Urothelium cell line (cell line): ENCODE measurements around the gene MKKS.

Source experiments
- DNase-seq: peaks from one replicate; pipeline ENCODE4 v3.0.0; 2011; ENCODE audit warnings: low spot score, mixed read lengths
- FAIRE-seq: peaks from 2 replicates; lab custom pipeline; 2011; peaks lifted over from hg19 to GRCh38; lab: Jason Lieb, UNC

Gene MKKS

DNA sequence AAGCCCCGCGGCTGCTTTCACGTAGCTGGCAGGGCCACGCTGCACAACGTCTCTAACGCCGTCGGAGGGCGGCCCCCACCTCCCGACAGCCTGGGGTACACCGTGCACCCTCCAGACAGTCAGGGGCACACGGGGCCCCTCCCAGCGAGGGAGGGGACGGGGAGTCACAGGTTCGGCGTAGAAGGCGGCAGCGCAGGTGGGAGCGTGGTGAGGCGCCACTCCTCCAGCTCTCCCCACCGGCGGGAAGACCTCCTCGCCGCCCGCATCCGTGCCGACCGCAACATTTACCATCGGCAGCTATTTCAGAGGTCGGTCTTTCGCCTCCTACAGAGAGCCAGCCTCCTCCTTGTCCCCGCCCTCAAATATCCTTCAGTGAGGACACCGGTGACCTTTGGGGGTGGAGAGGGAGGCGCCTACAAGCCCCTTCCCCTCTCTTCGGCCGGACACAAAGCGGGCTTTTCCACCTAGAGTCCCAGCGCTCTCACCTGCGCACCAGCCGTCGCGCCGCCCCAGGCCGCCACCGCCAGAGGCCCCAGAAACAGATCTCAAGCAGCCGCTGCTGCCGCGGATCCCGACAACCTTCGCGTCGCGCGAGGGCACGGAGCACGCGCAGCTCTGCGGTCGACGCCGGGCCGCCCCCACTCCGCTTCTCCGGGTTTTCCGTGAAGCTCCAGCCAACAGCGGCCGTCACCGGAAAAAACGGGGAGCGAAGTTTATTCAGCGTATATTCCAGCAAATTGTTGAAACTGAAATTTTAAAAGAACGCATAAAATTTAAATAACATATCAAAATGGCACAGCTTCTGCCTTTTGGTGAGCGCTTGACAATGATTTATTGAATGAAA lies at the start of gene MKKS:
MKKS (minus strand) TSS at position 600 of the 844 bp plus-strand sequence. CDS start 20,708 bp downstream, outside the sequence.
- peak; percentile 42 for FAIRE-seq
- DNase-seq: peak; percentile 88

DNA sequence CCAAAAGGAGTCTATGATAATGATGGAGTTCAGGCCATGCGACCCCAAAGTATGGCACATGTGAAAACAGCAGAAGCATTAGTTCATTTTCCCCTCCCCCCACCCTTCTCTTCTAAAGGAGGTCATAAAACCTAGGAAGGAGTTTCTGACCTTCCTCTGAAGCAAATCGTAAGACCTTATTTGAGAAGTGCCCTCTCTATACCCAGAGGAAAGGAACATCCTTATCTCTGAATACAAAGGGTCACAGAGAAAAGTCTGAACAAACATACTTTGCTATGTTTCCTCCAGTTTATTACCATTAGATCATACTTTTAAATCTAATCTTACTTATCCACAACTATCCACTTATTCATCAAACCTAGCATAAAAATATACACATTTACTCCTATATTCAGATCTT lies 49.7 kb upstream of the MKKS start:
- DNase-seq (no peak), FAIRE-seq (no peak)

DNA sequence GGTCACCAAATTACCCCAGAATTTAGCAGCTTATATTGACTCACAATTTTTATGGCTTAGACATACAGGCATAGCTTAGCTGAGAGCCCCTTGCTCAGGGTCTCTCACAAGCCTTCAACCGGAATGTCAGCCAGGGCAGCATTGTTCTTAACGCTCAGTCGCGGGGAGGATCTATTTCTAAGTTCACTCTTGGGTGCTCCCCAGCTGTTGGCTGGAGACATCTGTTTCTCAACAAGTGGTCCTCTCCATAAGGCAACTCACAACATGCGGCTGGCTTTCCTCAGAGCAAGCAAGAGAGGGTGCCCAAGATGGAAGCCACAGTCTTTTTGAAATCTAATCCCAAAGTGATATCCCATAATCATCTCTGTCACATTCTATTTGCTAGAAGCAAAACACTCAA lies 47.7 kb upstream of the MKKS start:
- DNase-seq (no peak), FAIRE-seq (no peak)

DNA sequence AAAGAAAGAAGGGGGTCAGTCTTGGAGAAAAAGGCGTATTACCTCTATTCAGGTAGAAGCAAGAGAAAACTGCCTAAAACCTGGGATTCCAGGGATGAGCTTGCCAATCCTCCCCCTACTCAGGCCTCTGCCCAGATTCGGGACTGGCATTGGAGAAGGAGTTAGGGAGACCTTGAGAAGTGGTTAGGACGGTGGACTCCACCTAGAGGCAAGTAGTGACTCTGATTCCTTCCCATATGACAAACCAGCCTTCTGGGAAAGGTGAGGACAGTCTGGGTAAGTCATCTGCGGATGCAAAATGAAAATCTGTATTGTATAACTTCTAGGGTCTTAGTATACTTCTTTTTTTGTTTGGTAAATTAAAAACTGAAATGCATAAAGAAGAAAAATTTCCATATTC lies 44.9 kb upstream of the MKKS start:
- DNase-seq: no peak
- no peak for FAIRE-seq

DNA sequence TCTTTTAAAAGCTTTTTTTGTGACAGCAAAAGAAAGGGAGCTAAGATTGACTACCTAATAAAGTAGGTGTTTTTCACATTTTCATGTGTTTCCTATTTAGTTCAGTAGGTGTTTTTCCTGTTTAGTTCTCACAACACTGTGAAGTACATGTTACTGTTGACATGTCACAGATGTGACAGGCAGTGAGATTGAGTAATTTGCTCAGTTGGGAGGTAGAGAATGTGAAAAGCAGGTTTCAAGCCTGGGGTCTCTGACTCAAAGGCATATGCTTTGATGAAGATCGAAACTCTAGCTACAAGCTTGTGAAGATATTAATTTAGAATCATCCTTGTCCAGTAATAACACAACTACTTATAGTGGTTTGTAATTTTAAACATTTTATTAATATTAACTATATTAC lies 44.2 kb upstream of the MKKS start:
- DNase-seq: no peak
- FAIRE-seq: no peak

DNA sequence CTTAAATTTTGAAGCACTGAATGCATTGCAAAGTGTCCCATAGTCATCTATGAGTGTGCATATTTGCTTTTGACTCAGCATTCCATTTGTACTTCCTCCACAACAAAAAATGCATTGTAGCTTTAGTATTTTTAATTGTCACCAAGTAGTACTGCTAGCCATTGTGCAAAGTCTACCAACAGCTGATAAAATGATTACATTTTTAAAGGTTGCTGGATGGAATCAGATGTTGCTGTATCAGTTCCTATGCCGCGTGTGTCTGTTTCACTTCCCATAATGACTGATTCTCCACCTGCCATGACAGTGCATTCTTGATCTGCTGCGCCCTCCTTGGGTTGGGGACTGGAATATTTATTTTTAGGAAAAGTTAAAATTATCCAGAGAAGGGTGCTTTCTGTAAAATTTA lies 42.3 kb upstream of the MKKS start:
- FAIRE-seq (no peak), DNase-seq (no peak)

DNA sequence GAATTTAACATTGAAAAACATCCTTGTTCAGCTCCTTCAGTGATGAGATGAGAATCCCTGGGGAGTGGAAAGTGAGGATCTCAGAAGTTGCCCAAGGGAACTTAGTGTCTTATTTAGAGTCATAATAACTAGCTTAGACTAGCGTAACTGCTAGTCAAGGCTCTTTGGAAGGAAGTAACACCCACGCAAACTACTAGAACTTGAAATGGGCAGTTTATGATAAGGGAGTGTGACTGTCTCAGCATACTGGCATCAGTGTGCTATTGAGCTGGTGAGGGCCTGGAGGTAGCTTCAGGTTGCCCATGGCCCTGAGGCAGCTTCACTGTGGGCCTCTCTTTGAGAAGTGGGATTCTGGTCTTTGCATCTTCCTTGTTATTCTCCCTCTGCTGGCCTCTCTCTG lies 41.2 kb upstream of the MKKS start:
- DNase-seq (no peak), FAIRE-seq (no peak)

DNA sequence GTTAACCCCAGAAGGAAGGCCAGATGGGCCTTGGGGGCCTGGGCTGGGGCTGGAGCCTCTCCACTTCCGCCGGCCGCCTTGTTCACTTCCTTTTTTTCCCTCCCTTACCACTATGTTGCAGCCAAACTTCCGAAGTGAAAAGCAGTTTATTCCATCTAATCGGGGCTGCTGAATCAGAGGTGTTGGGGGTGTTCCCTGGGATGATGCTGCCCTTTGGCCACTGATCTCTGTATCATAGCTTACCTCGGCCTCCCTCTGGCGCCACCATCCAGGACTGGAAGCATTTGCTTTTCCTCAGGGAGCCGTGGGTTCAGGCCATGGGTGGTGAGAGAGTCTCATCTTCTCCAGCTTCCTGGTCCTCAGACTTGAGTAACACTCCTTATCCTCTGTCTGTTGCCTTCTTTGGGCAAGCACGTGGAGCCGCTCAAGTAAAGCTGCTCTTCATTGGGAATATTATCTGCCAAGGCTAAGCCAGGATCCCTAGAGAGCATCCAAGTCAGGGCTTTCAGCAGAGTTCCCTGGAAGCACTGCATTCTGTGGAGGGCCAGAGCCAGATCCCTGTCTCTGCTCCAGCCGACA lies 40.7 kb upstream of the MKKS start:
- DNase-seq (no peak), FAIRE-seq (no peak)

DNA sequence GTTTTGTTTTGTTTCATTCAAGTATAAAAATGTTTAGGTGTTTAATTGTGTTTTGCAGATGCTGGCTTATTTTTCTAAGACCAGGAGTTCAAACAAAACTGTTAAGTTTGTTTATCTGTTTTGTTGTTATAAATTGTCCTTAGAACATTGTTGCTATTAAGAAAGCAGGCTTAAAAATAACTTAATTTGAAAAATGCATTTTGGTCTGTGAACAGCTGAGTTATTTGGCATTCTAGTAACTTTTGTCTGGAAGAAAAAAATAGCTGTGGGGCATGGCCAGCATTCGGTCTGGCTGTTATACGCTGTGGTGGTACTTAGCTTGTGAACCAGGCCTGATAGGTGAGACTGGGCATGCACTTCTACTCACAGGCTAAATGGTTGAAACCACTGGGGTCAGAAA lies 38.8 kb upstream of the MKKS start:
- FAIRE-seq (no peak), DNase-seq (no peak)

DNA sequence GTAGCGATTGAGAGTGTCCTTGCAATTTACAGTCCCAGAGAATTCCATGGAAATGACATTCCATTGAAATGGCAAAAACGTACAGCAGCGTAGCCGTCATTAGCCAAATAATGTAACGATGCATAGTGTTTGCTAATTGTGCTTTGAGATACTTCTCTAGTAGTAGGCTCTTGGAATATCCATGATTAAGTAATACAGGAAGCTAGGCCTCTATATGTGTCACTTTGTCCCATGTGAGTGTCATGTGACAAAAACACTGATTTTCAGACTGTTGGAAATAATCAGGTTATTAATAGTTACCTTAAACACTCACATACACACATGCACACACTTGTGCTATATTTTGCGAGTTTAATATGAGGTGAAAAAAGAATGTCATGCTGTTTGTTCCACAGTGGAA lies 36.3 kb upstream of the MKKS start:
- FAIRE-seq (no peak), DNase-seq (no peak)

DNA sequence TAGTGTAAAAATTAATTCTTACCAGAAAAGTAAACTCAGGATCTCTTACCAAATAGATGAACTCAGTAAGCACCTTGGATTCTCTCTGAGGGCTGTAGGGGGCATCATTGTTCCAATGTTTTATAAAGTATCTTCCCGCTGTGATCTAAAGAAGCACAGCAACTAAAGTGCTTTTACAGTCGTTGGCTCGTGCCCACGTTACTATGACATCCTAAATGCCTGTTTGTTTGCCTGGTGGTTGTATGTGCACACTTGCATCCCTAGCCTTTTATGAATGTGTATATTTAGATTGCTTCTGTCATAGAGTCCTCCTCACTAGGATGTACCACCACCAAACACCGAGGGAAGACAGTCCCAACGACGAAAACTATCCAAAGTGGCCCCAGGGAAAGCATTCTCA lies 35.6 kb upstream of the MKKS start:
- FAIRE-seq (no peak), DNase-seq (peak; percentile 25)

DNA sequence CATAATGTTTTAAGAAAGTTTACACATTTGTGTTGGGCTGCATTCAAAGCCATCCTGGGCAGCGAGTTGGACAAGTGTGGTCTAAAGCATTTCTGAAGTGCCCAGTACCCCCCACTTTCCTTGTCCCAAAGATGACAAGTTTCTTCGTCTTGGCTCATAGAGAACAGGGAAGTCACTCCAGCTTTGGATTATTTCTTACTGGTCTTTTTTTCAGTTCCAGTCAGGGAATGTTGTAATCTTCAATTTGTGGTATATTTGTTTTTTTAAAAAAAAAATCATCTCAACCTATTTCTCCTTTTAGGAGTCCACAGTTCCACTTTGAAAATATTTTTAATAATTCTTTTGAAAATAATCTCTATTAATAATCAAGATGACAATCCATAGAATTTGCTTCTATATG lies 35.0 kb upstream of the MKKS start:
- FAIRE-seq: no peak
- DNase-seq: no peak

DNA sequence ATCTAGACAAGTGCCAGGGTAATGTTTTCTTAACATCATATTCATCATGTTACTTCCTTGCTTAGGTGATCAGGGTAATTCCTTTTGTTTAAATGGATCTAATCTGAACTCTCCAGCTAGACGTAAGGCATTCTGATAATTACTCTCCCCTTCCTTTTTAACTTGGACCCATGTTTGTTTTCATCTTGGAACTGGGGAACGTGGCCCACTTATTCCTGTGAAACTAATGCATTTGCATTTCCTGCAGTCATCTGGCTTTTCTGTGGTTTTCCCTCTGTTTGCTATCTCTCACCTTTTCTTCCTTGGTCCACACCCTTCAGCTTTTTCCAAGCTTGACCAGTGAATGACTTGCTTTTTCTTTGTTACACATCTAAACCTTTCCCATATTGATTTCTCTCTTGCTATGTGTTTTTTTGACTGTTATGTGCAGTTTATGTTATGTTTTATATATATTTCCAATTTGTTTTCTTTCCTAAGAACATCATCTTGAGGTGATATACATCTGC lies 34.4 kb upstream of the MKKS start:
- FAIRE-seq (no peak), DNase-seq (no peak)

DNA sequence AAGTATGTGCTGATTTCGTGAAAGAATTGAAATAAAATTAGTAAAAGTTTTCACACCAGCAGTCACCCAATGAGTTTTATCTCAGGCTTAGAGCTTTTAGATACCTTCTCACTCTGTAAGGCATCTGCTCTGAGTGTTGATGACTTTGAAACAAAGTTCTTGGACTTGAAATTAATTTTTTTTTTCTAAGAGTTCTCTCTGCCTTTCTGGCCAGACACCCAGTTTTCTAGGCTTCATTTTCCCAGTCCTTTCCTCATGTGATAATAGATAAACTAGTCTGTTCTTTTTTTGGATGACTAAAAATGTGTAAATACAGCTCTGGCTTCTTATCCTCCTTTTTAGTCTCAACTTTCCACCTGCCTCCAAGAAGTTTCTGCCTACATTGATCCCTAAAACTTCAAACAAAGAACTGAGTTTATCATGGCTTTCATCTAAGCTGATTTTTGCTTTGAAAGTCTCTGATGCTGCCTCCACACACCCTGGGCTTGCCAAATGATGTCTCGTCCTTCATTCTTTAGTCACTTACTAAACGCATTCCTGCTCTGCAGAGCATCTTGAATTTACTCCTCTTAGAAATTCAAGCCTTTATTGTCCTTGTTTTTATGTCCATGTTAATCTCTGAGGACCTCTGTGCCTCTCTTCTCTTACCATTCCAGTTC lies 33.8 kb upstream of the MKKS start:
- no peak for DNase-seq
- no peak for FAIRE-seq

DNA sequence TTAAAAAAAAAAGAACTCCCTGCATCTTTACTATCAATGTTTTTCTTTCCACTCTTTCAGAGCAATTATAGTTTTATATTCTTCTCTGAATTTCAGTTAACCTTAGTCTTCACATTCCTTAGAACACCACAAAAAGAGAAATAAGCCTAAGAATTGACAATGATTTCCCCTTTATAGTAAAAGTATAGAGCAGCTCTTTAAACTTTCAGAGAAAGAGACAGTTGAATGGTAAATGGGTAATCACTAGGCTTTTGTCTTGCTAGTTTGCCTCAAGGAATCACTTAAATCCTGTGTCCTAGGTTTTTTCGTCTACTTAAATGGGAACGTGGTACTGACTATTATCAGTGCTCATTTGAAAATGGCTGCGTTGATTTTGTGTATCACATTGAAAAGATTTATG lies 32.8 kb upstream of the MKKS start:
- DNase-seq (no peak), FAIRE-seq (no peak)

DNA sequence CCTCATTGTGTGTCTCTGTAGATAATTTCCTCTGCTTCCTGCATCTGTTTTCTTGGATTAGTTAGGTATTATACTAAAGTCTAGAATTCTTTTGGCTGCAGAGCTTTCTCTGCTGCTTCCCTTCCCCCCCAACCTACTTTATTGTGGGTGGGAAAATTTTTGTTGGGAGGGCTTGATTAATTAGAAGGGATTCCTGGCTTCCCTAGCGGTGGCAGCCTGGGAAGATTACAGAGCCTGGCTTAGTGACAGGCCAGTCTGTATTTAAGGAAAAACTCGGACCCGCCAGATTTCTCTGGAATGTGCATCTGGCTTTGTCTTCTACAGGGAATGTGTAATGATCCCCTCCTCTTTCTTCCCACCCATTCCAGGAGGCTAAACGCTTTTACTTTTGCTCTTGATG lies 32.3 kb upstream of the MKKS start:
- FAIRE-seq: no peak
- DNase-seq: no peak

DNA sequence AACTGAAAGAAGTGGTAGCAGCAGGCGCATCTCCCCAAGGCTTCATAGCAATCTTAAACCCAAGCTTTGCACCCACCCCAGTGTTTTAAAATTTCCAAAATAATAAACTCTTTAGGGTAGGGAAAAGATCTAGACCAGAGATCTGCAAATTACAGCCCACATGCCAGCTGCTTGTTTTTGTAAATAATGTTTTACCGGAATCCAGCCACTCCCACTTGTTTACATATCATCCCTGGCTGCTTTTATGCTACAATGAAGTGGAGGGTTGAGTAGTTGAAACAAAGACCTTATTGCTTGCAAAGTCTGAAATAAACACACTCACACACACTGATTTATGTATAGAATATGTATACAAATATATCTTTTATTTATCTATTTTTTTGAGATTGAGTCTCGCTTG lies 31.1 kb upstream of the MKKS start:
- FAIRE-seq: no peak

DNA sequence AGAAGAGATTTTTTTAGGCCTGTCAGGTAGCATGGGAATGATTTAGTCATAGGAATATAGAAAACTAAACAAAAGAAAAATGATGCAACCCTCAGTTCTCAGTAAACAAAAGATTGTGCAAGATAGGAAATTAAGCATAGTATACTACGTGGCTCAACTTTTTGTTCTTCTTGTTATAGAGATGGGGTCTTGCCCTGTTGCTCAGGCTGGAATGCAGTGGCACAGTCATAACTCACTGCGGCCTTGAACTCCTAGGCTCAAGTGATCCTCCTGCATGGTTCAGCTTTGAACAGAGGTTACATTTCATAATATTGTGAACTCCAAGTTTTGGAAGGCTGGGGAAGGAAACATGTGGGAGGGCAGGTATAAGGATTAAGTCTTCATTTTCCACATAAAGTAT lies 29.6 kb upstream of the MKKS start:
- DNase-seq (no peak), FAIRE-seq (no peak)

More for the DNA sequence above, 31.1 kb upstream of the MKKS start:
- DNase-seq: no peak

DNA sequence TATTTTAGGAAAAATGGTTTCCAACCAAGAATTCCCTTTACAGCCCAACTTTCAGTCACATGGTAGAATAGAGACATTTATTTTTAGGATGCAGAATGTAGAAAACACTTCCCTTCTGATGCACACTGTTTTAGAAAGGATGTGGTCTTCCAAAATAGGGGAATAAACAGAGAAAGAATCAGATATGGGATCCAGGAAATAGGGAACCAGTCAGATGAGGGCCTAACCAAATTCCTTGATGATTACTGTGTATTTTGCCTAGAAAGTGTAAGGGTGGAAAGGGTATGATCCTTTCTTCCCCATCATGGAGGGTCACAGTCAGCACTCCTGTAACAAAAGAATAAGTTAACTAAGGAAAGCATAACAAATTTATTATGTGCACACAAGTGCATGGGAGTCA lies 28.5 kb upstream of the MKKS start:
- DNase-seq: no peak
- FAIRE-seq: no peak

DNA sequence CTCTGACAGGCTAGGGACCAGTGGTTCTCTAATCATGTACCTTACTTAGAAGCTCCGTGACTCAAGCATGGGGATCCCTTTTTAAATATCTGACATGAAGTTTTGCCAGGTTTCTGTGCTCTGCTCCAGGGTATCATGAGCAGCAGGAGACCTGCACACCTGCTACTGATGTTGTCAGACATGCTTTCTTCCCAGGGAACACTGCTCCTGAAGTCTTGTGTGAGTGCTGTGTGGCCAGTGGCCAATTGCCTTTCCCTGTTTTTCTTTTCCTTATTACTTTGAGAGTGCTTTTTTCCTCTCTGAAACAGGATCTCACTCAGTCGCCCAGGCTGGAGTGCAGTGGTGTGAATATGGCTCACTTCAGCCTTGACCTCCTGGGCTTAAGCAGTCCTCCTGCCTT lies 27.5 kb upstream of the MKKS start:
- no peak for DNase-seq
- no peak for FAIRE-seq

DNA sequence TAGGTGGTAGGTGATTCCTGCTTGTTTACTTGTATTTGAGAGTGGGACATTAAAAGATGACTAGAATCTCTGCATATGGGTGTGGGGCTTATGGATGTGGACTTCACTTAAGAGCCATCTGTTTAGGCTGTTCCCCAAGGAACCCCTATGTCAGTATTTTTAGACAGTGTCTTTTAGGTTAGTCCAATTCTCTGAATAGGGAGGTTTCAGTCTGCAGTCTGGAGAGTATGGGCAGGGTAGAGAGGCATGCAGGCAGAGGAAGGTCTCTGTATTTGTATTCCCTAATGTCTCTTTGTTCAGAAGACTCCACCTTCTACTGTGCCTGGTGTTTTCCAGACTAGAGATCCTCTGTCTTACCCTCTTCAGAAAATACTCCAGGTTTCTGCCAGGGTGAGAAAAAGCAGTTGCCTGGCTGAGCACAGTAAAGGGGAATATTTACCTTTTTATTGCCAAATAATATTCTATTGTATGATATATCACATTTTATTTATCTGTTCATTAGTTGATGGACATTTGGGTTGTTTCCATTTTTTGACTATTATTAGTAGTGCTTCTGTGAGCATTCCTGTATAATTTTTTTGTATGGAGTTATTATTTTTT lies 20.2 kb upstream of the MKKS start:
- FAIRE-seq (no peak), DNase-seq (no peak)

DNA sequence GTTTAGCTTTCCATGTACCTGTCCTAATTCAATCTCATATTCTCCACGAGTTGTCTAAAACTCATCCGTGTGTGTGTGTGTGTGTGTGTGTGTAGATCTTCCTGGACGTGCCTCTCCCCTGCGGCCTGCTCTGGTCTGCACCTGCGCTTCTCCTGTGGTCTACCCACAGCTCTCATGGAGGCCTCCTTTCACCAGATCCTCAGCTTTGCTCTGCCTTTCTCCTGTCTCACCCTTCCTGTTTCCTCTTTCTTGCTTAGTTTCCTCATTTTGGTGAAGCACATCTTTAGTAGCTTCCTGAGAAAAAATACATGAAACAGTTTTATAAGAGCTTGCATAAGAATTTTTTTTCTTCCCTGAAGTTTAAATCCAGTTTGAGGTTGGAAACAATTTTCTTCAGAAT lies 19.2 kb upstream of the MKKS start:
- no peak for FAIRE-seq
- no peak for DNase-seq
